ENCODE results near the gene BCL2L11. TPM values are rescaled to one million over a fixed set of nuclear protein-coding genes. Genes with fewer than 3 reads are reported as not detected.

The BCL2L11 gene
- polyA plus RNA-seq, 1 donor, result 21.9 TPM

DNA sequence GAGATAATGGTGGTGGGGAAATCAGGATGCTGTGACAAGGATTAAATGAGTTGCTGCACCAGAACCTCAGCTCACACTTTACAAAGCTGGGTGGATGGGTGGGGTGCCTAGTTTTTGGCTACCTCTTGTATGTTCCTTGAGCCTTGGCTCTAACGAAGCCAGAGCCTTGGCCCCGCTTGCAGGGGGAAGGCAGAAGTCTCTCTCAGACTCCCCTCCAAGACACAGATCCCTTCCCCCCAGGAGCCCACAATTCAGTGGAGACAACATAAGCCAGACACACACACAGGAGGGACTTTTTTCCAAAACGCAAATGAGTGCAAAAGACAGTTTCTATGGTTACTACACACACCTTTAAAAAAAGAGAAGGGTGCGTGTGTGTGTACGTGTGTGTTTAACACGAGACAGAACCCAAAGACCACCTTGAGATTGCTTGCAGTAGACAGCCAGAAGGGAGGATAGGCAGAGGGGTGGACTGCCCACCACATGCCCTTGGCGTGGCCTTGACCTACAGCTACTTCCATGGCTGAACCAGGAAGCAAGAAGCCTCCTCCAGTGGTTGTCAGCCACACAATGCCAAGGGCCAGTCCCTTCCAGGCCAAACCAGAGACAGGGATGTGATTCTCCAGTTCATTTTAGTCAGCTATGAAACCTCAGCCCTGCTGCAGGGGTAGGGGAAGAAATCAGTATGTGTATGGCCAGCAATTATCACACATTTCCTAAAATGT, 70.3 kb downstream of the BCL2L11 start:
- H3K4me3 ChIP-seq (ENCODE audit: low read length), result no peak overlapping the region
- no peaks in the 10 kb centered on the region for H3K27me3 ChIP-seq (ENCODE audit: control insufficient read depth, insufficient read depth, low read length)
- WGBS (ENCODE audit: insufficient coverage, low lambda C conversion rate), result no CpG with 5 or more reads among the region's 7 CpGs
- no peak overlapping the region for H3K27ac ChIP-seq (ENCODE audit: low read length)
- H3K9me3 ChIP-seq (ENCODE audit: control insufficient read depth, low read depth, low read length), result no peaks in the 10 kb centered on the region
- no peak for DNase-seq
- H3K36me3 ChIP-seq (ENCODE audit: control insufficient read depth, insufficient read depth, low read length), result no peaks in the 10 kb centered on the region
- peaks cover 13% of the 10 kb centered on the region for H3K4me1 ChIP-seq (ENCODE audit: control insufficient read depth, insufficient read depth, low read length)

DNA sequence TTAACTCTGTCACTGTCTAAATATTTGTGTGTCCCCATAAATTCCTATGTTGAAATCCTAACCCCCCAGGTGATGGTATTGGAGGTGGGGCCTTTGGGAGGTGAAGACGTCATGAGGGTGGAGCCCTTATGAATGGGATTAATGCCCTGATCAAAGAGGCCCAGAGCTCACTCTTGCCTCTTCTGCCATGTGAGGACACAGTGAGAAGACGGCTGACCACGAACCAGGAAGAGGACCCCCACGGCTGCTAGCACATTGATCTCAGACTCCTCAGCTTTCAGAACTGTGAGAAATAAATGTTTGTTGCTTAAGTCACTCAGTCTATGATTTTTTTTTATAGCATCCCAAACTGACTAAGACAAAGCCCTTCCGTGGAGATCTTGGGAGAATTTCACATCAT, 71.2 kb downstream of the BCL2L11 start:
- no peaks in the 10 kb centered on the region for H3K9me3 ChIP-seq (ENCODE audit: control insufficient read depth, low read depth, low read length)
- H3K36me3 ChIP-seq (ENCODE audit: control insufficient read depth, insufficient read depth, low read length), result no peaks in the 10 kb centered on the region
- H3K4me1 ChIP-seq (ENCODE audit: control insufficient read depth, insufficient read depth, low read length), result peaks cover 4% of the 10 kb centered on the region
- DNase-seq, result no peak
- no peak overlapping the region for H3K27ac ChIP-seq (ENCODE audit: low read length)
- no peaks in the 10 kb centered on the region for H3K27me3 ChIP-seq (ENCODE audit: control insufficient read depth, insufficient read depth, low read length)
- no peak overlapping the region for H3K4me3 ChIP-seq (ENCODE audit: low read length)
- no CpG with 5 or more reads among the region's 5 CpGs for WGBS (ENCODE audit: insufficient coverage, low lambda C conversion rate)

DNA sequence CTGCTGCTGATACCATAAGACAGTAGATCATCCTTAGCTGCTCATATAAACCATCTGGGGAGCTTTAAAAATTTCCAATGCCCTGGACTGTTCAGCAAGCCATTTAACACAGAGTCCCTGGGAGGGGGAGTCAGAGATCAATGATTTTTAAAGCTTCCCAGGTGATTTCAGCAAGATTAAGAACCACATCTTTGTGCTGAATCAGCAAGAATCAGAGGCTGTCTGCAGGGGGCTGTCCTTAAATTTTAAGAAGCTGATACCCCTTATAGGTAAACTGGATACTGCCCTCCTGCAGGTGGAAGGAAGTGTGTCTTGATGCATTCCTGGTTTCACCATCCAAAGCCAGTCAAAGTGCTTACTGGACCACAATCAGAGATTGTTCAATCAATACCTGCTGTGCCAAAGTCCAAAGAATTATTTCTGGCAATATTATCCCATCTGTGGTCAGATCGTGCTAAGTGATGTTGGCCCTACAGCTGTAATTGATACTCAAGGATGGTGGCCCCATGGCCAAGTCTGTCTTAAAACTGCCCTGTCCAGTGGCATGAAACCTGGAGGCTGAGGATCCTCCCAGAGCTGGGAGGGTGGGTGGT, 72.2 kb downstream of the BCL2L11 start:
- Histone ChIP-seq H3K36me3 (ENCODE audit: control insufficient read depth, insufficient read depth, low read length) (no peaks in the 10 kb centered on the region), H3K4me3 (ENCODE audit: low read length) (no peak overlapping the region), H3K9me3 (ENCODE audit: control insufficient read depth, low read depth, low read length) (no peaks in the 10 kb centered on the region), H3K27me3 (ENCODE audit: control insufficient read depth, insufficient read depth, low read length) (no peaks in the 10 kb centered on the region), H3K27ac (ENCODE audit: low read length) (no peak overlapping the region), H3K4me1 (ENCODE audit: control insufficient read depth, insufficient read depth, low read length) (peaks cover 3% of the 10 kb centered on the region)
- no CpG with 5 or more reads among the region's 1 CpG for WGBS (ENCODE audit: insufficient coverage, low lambda C conversion rate)
- DNase-seq, result no peak

DNA sequence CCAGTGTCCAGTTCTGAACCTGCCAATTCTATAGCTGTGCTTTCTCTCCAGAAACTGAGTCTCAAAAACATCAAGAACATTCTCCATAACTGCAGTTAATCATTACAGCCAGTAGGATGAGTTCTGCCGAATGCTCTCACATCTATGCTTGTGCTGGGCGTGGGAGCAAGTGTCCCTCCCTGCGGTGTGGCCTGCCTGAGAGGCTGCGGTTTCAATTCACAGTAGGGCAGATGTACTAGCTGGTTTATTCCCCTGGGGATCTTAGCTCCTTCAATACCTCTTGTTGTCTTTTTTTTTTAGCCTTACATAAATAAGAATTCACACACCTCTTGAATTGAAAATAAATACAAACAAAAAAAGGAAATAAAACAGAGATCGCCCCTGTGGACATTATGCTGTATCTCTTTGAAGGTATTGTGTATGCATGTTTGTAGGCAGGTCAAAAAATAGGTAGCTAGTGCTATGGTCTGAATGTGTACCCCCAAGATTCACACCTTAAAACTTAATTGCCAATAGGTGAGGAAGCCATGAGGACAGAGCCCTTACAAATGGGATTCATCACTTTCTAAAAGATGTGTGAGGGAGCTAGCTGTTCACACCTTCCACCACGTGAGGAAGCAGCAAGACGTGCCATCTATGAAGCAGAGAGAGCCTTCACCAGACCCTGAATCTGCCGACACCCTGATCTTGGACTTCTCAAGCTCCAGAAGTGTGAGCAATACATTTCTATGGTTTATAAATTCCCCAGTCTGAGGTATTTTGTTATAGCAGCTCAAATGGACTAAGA, 74.3 kb downstream of the BCL2L11 start:
- Histone ChIP-seq H3K27ac (ENCODE audit: low read length) (peak overlapping the region; percentile 37), H3K36me3 (ENCODE audit: control insufficient read depth, insufficient read depth, low read length) (no peaks in the 10 kb centered on the region), H3K27me3 (ENCODE audit: control insufficient read depth, insufficient read depth, low read length) (no peaks in the 10 kb centered on the region), H3K9me3 (ENCODE audit: control insufficient read depth, low read depth, low read length) (no peaks in the 10 kb centered on the region), H3K4me1 (ENCODE audit: control insufficient read depth, insufficient read depth, low read length) (peaks cover 3% of the 10 kb centered on the region), H3K4me3 (ENCODE audit: low read length) (no peak overlapping the region)
- 100% methylated on average over 1 of the region's 8 CpGs for WGBS (ENCODE audit: insufficient coverage, low lambda C conversion rate)
- DNase-seq, result peak; percentile 58

DNA sequence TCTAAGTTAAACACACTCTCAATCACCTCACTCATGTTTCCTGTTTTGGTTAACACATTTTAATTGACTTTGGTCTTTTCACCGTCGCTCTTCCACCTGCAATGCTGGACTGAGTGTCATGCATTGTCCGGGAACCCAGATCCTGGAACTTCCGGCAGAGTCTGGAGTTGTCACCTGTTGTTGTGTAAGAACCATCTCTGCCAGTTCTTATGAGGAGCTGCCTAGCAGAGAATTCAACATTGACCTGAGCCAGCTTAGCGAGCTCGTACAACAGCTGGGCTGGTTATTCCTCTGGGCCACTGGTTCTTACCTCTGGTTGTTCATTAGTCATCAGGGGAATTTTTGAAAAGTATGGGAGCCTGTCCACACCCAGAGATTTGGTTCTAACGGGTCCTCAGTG, 75.7 kb downstream of the BCL2L11 start:
- no peak for DNase-seq
- Histone ChIP-seq H3K27ac (ENCODE audit: low read length) (no peak overlapping the region), H3K27me3 (ENCODE audit: control insufficient read depth, insufficient read depth, low read length) (no peaks in the 10 kb centered on the region), H3K36me3 (ENCODE audit: control insufficient read depth, insufficient read depth, low read length) (no peaks in the 10 kb centered on the region), H3K4me1 (ENCODE audit: control insufficient read depth, insufficient read depth, low read length) (peaks cover 3% of the 10 kb centered on the region), H3K4me3 (ENCODE audit: low read length) (no peak overlapping the region), H3K9me3 (ENCODE audit: control insufficient read depth, low read depth, low read length) (no peaks in the 10 kb centered on the region)
- no CpG with 5 or more reads among the region's 7 CpGs for WGBS (ENCODE audit: insufficient coverage, low lambda C conversion rate)

DNA sequence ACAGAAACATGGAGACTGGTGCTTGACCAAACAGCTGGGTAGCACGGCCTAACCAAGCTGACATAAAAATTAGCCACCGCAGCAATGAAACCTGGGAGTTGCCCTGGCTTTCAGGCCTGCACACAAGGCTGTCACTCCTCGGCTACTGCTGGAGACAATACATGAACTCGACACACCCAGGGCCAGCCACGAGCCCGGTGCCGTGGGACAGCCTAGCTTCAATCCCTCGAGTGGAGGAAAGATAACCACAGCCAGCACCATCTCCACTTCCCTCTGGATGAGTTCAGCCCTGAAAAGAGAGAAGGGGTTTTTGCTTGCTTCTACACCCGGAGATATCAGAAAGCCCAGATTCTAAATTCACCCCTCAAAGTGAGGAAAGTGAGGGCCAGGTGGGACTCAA, 78.0 kb downstream of the BCL2L11 start:
- no peaks in the 10 kb centered on the region for H3K27me3 ChIP-seq (ENCODE audit: control insufficient read depth, insufficient read depth, low read length)
- no peaks in the 10 kb centered on the region for H3K9me3 ChIP-seq (ENCODE audit: control insufficient read depth, low read depth, low read length)
- H3K36me3 ChIP-seq (ENCODE audit: control insufficient read depth, insufficient read depth, low read length), result no peaks in the 10 kb centered on the region
- no peak overlapping the region for H3K27ac ChIP-seq (ENCODE audit: low read length)
- no peak for DNase-seq
- H3K4me3 ChIP-seq (ENCODE audit: low read length), result no peak overlapping the region
- no CpG with 5 or more reads among the region's 9 CpGs for WGBS (ENCODE audit: insufficient coverage, low lambda C conversion rate)
- H3K4me1 ChIP-seq (ENCODE audit: control insufficient read depth, insufficient read depth, low read length), result peaks cover 3% of the 10 kb centered on the region

DNA sequence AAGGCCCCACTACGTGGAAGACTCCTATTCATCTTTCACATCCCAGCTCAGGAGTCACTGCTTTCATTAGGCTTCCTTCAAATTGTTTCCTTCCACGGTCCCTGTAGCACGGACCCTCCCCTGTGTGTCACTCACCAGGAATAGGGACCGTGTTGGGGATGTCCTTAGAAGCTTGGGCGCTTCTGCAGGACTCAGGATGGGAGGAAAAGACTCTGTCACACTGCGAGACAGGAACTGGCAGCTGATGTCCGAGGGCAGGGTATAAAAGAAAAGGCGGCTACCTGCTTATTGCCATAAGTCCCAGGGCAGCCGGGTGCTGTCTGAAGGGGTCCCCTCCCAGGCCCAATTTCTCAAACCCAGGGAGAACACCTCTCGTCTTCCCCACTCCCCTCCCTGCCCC, 79.1 kb downstream of the BCL2L11 start:
- Histone ChIP-seq H3K27me3 (ENCODE audit: control insufficient read depth, insufficient read depth, low read length) (no peaks in the 10 kb centered on the region), H3K36me3 (ENCODE audit: control insufficient read depth, insufficient read depth, low read length) (no peaks in the 10 kb centered on the region), H3K4me3 (ENCODE audit: low read length) (no peak overlapping the region), H3K9me3 (ENCODE audit: control insufficient read depth, low read depth, low read length) (no peaks in the 10 kb centered on the region), H3K4me1 (ENCODE audit: control insufficient read depth, insufficient read depth, low read length) (no peaks in the 10 kb centered on the region), H3K27ac (ENCODE audit: low read length) (no peak overlapping the region)
- DNase-seq, result no peak
- WGBS (ENCODE audit: insufficient coverage, low lambda C conversion rate), result no CpG with 5 or more reads among the region's 10 CpGs

DNA sequence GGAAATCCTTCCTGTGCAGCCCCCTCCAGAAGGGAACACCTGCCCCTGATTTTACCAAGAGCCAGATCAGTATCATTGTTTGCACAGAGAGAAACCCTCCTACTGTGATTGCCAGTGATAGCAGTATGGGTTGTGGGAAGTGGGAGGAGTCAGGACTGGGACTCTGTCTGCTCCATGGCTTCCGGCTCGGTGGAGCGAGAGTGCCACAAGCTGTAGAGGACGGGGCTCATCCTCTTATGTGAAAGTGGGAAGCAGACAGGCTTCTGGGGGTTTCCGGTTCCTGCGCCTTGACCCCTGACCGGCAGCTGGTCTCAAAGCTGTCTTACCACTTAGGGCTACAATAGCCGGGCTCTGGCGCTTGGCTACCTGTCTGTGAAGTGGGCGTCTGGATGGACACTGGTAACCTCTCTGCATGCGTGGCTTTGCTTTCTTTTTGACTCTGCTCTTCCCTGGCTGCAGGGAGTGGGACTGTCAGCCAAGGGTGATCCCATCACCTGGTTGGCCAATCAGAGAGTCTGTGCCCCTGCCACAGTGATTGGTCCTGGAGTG, 79.7 kb downstream of the BCL2L11 start:
- H3K4me3 ChIP-seq (ENCODE audit: low read length), result no peak overlapping the region
- no peaks in the 10 kb centered on the region for H3K36me3 ChIP-seq (ENCODE audit: control insufficient read depth, insufficient read depth, low read length)
- H3K4me1 ChIP-seq (ENCODE audit: control insufficient read depth, insufficient read depth, low read length), result no peaks in the 10 kb centered on the region
- no peaks in the 10 kb centered on the region for H3K9me3 ChIP-seq (ENCODE audit: control insufficient read depth, low read depth, low read length)
- no peak for DNase-seq
- no peaks in the 10 kb centered on the region for H3K27me3 ChIP-seq (ENCODE audit: control insufficient read depth, insufficient read depth, low read length)
- no peak overlapping the region for H3K27ac ChIP-seq (ENCODE audit: low read length)
- no CpG with 5 or more reads among the region's 11 CpGs for WGBS (ENCODE audit: insufficient coverage, low lambda C conversion rate)

DNA sequence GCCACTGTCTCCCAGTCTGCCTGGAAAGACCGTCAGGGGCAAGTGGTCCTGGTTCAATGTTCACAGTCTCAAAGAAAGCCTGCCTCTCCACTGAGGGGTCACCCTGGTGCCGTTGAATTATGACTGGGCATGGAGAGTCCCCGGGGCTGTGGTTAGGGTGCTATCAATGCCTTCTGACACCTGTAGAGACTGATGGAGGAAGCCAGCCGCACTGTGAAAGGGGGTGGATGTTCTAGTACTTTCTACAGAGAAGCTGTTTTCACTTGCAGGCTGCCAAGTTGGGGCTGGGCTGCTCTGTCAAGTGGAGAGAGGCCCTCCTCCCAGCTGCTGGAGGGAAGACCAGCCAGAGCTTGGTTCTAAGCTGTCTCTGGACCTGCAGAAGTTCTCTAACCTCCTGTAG, 80.5 kb downstream of the BCL2L11 start:
- H3K27ac ChIP-seq (ENCODE audit: low read length), result no peak overlapping the region
- DNase-seq, result no peak
- no peak overlapping the region for H3K4me3 ChIP-seq (ENCODE audit: low read length)
- no peaks in the 10 kb centered on the region for H3K36me3 ChIP-seq (ENCODE audit: control insufficient read depth, insufficient read depth, low read length)
- H3K4me1 ChIP-seq (ENCODE audit: control insufficient read depth, insufficient read depth, low read length), result no peaks in the 10 kb centered on the region
- no peaks in the 10 kb centered on the region for H3K9me3 ChIP-seq (ENCODE audit: control insufficient read depth, low read depth, low read length)
- no CpG with 5 or more reads among the region's 4 CpGs for WGBS (ENCODE audit: insufficient coverage, low lambda C conversion rate)
- H3K27me3 ChIP-seq (ENCODE audit: control insufficient read depth, insufficient read depth, low read length), result no peaks in the 10 kb centered on the region

DNA sequence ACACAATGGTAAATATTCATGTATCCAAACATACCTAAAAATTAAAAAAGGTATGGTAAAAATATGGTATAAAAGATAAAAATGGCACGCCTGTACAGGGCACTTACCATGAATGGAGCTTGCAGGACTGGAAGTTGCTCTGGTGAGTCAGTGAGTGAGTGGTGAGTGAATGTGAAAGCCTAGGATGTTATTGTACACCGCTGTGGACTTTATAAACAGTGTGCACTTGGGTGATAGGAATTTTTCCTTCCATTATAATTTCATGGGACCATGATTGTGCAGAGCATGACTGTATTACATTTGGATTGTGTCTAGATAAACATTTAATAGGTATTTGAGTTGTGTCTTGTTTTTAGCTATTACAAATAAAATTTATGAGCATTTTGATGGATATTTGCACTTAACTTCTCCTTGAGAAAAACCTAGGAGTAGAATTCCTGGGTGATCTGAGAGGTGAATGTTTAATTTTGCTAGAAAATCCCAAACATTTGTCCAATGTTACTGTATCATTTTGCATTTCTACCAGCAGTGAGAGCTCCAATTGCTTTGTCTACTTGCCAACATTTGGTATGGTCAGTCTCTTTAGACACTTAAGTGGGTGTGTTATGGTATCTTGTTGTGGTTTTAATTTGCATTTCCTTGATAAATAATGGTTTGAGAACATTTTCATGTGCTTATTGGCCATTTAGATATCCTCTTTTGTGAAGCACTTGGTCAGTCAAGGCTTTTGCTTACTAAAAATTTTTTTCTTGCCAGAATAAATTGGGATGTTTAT, 81.7 kb downstream of the BCL2L11 start:
- no peaks in the 10 kb centered on the region for H3K36me3 ChIP-seq (ENCODE audit: control insufficient read depth, insufficient read depth, low read length)
- WGBS (ENCODE audit: insufficient coverage, low lambda C conversion rate), result no CpG with 5 or more reads among the region's 2 CpGs
- H3K4me3 ChIP-seq (ENCODE audit: low read length), result no peak overlapping the region
- H3K27ac ChIP-seq (ENCODE audit: low read length), result no peak overlapping the region
- DNase-seq, result no peak
- H3K9me3 ChIP-seq (ENCODE audit: control insufficient read depth, low read depth, low read length), result no peaks in the 10 kb centered on the region
- no peaks in the 10 kb centered on the region for H3K27me3 ChIP-seq (ENCODE audit: control insufficient read depth, insufficient read depth, low read length)
- H3K4me1 ChIP-seq (ENCODE audit: control insufficient read depth, insufficient read depth, low read length), result peaks cover 1% of the 10 kb centered on the region
